ENCODE measurements around the gene OR5K4.

OR5K4 gene

DNA sequence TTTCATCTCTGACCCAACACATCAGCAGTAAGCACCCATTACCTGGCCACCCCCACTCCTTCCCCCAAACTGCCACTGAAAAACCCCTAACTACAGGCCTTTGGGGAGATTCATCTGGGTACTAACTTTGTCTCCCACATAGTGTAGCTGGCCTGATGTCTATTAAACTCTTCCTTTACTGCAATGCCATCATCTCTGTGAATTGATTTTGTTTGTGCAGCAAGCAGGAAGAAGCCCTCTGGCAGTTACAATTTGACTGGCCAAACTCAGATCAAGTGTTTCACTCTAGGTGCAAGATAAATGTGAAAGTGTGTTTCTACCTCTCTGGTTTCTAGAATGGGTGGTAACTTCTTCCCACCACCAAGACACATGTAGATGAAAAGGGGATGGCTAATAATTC lies 26.7 kb upstream of the OR5K4 start:
- ChIA-PET CTCF (no interaction called here), POLR2A (ENCODE audit: low non-redundant PET) (no interaction called here)
- H3K27ac ChIP-seq = no peak overlapping the region
- no peak for DNase-seq (ENCODE audit: low spot score)
- TF ChIP-seq, protein P1, sequence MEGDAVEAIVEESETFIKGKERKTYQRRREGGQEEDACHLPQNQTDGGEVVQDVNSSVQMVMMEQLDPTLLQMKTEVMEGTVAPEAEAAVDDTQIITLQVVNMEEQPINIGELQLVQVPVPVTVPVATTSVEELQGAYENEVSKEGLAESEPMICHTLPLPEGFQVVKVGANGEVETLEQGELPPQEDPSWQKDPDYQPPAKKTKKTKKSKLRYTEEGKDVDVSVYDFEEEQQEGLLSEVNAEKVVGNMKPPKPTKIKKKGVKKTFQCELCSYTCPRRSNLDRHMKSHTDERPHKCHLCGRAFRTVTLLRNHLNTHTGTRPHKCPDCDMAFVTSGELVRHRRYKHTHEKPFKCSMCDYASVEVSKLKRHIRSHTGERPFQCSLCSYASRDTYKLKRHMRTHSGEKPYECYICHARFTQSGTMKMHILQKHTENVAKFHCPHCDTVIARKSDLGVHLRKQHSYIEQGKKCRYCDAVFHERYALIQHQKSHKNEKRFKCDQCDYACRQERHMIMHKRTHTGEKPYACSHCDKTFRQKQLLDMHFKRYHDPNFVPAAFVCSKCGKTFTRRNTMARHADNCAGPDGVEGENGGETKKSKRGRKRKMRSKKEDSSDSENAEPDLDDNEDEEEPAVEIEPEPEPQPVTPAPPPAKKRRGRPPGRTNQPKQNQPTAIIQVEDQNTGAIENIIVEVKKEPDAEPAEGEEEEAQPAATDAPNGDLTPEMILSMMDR (conservative IDR thresholded peaks at IDR 0.05; ENCODE audit: low read depth) = no peak

DNA sequence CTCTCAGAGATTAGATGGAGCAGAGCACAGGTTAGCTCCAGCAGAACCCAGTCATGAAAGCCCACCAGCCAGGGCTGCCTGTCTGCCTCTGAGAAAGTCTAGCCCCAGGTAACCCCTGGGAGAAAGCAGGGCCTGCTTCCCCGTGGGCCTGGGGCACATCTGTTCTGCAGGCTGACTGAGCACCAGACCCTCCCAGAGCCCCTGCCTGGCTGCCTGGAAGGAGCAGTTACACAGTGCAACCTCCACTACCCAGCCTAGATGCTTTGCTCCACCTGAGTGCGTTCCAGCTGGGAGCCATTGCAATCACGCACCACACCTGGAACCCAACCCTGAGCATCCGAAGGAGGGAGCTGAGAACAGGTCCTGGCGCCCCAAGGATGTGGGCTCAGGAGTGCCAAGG lies 24.7 kb upstream of the OR5K4 start:
- ChIA-PET CTCF (interaction anchor here (0.6 to 1.2 kb wide), 9 partner anchors 10 to 393 kb away, joined by 3 to 6 read pairs (median 3); no protein-coding TSS in a partner anchor), POLR2A (ENCODE audit: low non-redundant PET) (no interaction called here)
- DNase-seq (ENCODE audit: low spot score) = no peak
- TF ChIP-seq, protein P1 (conservative IDR thresholded peaks at IDR 0.05; ENCODE audit: low read depth) = no peak
- H3K27ac ChIP-seq = no peak overlapping the region

DNA sequence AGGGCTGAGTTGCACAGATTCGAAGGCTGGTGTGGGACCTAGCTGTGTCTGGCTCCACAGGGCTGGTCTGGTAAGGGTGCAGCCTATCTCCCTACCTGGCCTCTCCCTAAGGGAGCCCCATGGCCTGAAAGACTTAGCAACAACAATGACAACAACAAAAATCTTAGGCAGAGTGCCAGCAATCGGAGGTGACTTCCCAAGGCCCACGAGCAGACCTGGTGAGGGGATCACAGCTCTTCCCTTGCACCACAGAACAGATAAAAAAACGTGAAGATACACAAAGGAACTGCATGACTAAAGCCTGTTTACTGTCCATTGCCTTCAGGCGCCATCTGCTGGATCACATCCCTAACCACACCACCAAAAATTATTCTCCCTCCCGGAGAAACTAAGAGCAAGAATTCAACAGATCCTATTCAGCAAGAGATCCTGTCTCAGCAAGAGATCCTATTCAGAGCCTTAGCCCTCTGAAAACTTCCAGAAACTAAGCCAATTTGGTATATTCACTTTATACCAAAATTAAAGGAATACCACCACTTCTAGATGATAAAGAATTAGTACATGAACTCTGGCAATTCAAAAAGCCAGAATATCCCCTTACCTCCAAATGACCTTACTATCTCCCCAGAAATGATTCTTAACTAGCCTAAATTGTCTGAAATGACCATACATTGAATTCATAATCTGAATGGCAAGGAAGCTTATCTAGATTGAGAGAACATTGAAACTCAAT lies 24.1 kb upstream of the OR5K4 start:
- H3K27ac ChIP-seq = no peak overlapping the region
- ChIA-PET CTCF (interaction anchor here (0.6 to 1.5 kb wide), 13 partner anchors 9 to 677 kb away, joined by 3 to 8 read pairs (median 3); no protein-coding TSS in a partner anchor), POLR2A (ENCODE audit: low non-redundant PET) (no interaction called here)
- peak; percentile 41 for DNase-seq (ENCODE audit: low spot score)
- TF ChIP-seq, protein P1 (conservative IDR thresholded peaks at IDR 0.05; ENCODE audit: low read depth) = peak; percentile 80

DNA sequence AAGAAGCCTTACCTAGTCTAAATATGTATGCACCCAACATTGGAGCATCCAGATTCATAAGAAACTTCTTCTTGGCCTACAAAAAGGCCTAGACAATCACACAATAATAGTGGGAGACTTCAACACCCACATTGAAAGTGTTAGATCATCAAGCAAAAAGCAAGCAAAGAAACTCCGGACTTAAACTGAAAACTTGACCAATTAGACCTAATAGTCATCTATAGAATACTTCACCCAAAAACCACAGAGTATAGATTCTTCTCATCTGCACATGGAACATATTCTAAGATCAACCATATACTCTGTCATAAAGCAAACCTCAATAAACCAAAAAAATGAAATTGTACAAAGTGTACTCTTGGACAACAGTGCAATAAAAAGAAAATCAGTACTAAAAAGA lies 22.3 kb upstream of the OR5K4 start:
- no peak overlapping the region for H3K27ac ChIP-seq
- ChIA-PET POLR2A (ENCODE audit: low non-redundant PET) (no interaction called here), CTCF (no interaction called here)
- DNase-seq (ENCODE audit: low spot score) = no peak
- TF ChIP-seq, protein P1 (conservative IDR thresholded peaks at IDR 0.05; ENCODE audit: low read depth) = no peak

DNA sequence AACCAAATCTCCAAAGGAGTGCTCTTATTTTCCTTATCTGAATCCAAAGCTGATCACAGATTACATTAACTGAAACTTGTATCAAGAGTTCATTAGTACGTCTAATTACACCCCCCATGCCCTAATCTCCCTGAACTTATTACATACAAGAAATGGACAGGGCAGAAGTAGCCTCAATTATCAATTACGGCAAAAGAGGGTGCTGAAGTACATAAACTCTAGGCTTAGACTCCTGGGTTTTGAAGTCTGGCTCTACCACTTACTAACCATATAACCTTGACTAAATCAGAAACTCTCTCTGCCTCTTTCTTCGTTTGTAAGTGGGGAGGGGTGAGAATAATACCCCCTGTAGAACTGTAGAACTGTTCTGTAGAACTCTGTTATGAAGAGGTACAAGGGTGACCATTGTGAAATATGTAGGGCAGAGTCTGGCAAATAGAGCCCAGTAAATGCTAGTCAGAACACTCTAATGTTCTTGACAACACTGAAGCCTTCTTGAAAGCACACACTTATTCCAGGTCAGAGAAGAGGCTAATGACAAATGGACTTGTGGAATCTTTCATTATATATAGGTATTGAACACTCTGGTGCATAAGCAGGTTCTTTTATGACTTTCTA lies 19.6 kb upstream of the OR5K4 start:
- POLR2A ChIA-PET (ENCODE audit: low non-redundant PET) = no interaction called here
- no peak overlapping the region for H3K27ac ChIP-seq
- no peak for DNase-seq (ENCODE audit: low spot score)
- TF ChIP-seq, protein P1 (conservative IDR thresholded peaks at IDR 0.05; ENCODE audit: low read depth) = no peak
- CTCF ChIA-PET = interaction anchor here (0.7 to 0.8 kb wide), 2 partner anchors 70 to 294 kb away, joined by 3 to 5 read pairs; no protein-coding TSS in a partner anchor

DNA sequence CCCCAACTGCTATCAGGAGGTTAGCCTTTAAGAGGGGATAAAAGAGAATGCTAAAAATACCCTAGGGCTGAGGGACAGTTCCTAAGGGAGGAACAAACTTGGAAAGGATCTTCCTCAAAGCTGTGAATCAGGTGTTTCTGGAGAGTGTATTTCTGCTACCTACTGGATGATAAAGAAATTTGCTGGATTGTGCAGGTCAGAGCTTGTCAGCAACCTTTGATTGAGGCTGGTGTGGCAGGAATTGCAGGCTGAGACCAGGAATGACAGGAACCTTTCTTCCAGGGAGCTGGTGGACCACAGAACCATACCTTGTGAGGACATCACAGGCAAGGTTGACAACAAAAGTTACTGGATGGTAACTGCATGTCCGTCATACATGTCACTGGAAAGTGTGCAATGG lies 14.6 kb upstream of the OR5K4 start:
- peak; percentile 2 for DNase-seq (ENCODE audit: low spot score)
- H3K27ac ChIP-seq = no peak overlapping the region
- CTCF ChIA-PET = interaction anchor here (0.6 to 1.2 kb wide), 4 partner anchors 10 to 720 kb away, joined by 3 read pairs; no protein-coding TSS in a partner anchor
- POLR2A ChIA-PET (ENCODE audit: low non-redundant PET) = no interaction called here
- TF ChIP-seq, protein P1 (conservative IDR thresholded peaks at IDR 0.05; ENCODE audit: low read depth) = no peak
